Endodermal cell (in vitro differentiated cells): ENCODE results near the gene EED. TPM values are rescaled to one million over a fixed set of nuclear protein-coding genes. Genes with fewer than 3 reads are reported as not detected.
"Not testable (repeated sequence)": the region's sequence is repeated elsewhere in the genome, so short reads cannot be mapped to it uniquely, and the experiment has no call there.

Experiments
- DNase-seq: peaks from one replicate; pipeline ENCODE4 v3.0.0-alpha.2; 2017
- H3K27ac ChIP-seq: 2 replicates; pipeline ENCODE4 v1.5.1; 2013; ENCODE audit warnings: mild to moderate bottlenecking, low read depth, low read length, moderate library complexity
- H3K27me3 ChIP-seq: 2 replicates; pipeline ENCODE4 v1.6.1; 2013; ENCODE audit warnings: mild to moderate bottlenecking, low read length, moderate library complexity; ENCODE audit not compliant: insufficient read depth, control insufficient read depth, poor library complexity, severe bottlenecking
- H3K36me3 ChIP-seq: 2 replicates; pipeline ENCODE4 v1.7.0; 2013; ENCODE audit warnings: mild to moderate bottlenecking, low read length, moderate library complexity; ENCODE audit not compliant: control insufficient read depth, insufficient read depth
- H3K4me1 ChIP-seq: one replicate; pipeline ENCODE4 v1.7.0; 2013; ENCODE audit warnings: low read length; ENCODE audit not compliant: control insufficient read depth, insufficient read depth
- H3K4me3 ChIP-seq: 2 replicates; pipeline ENCODE4 v1.5.1; 2013; ENCODE audit warnings: mild to moderate bottlenecking, low read length, moderate library complexity
- H3K9ac ChIP-seq: 2 replicates; pipeline ENCODE4 v1.6.1; 2013; ENCODE audit warnings: mild to moderate bottlenecking, low read length, moderate library complexity; ENCODE audit not compliant: poor library complexity, severe bottlenecking; ENCODE audit errors: extremely low read depth
- H3K9me3 ChIP-seq: 2 replicates; pipeline ENCODE4 v1.6.1; 2013; ENCODE audit warnings: mild to moderate bottlenecking, low read length, moderate library complexity; ENCODE audit not compliant: control insufficient read depth
- H3K27ac Mint-ChIP-seq: 2 replicates; pipeline ENCODE4 v1.8.0; 2020; ENCODE audit warnings: mixed read lengths
- H3K27me3 Mint-ChIP-seq: 2 replicates; pipeline ENCODE4 v1.8.0; 2021; ENCODE audit warnings: mild to moderate bottlenecking, mixed read lengths; ENCODE audit not compliant: insufficient read depth
- H3K36me3 Mint-ChIP-seq: 2 replicates; pipeline ENCODE4 v1.8.0; 2020; ENCODE audit warnings: low read depth, mixed read lengths
- H3K4me1 Mint-ChIP-seq: 2 replicates; pipeline ENCODE4 v1.8.0; 2020; ENCODE audit warnings: mixed read lengths
- H3K4me3 Mint-ChIP-seq: 2 replicates; pipeline ENCODE4 v1.8.0; 2020; ENCODE audit warnings: mild to moderate bottlenecking, moderate library complexity, mixed read lengths
- H3K9me3 Mint-ChIP-seq: 2 replicates; pipeline ENCODE4 v1.8.0; 2020; ENCODE audit warnings: mild to moderate bottlenecking, mixed read lengths
- WGBS, 2 experiments: methylation state at CpG; one replicate each; pipeline versions ENCODE4 v1.1.5 to v1.1.7; 2013; ENCODE audit warnings: missing lambda C conversion rate in 2 of 2, mixed read lengths in 1 of 2; ENCODE audit not compliant: insufficient coverage in 1 of 2, insufficient read length in 1 of 2; 5-methylcytosine and 5-hydroxymethylcytosine counted together
- total RNA-seq, 2 donors: library from RNA; stranded (reverse); fragmentation: NEBNext Ultra II Directional in 1 of 2; extraction: Animal tissue kit (Norgen Biotek cat#: 25700) in 1 of 2; gene quantifications; 2 replicates in 1 of 2; 3 replicates in 1 of 2; pipeline ENCODE4 v1.2.1, GENCODE V29; 2021
- TF ChIP-seq, protein P1 (sequence below): fragments of 200-600 bp; sonication (generic); conservative IDR thresholded peaks from 2 replicates; pipeline ENCODE4 v1.5.0; 2021; ENCODE audit warnings: antibody characterized with exemption, mild to moderate bottlenecking

The EED gene
- total RNA-seq, 2 donors from 2014 or later = 29.2 to 39.2 TPM

DNA sequence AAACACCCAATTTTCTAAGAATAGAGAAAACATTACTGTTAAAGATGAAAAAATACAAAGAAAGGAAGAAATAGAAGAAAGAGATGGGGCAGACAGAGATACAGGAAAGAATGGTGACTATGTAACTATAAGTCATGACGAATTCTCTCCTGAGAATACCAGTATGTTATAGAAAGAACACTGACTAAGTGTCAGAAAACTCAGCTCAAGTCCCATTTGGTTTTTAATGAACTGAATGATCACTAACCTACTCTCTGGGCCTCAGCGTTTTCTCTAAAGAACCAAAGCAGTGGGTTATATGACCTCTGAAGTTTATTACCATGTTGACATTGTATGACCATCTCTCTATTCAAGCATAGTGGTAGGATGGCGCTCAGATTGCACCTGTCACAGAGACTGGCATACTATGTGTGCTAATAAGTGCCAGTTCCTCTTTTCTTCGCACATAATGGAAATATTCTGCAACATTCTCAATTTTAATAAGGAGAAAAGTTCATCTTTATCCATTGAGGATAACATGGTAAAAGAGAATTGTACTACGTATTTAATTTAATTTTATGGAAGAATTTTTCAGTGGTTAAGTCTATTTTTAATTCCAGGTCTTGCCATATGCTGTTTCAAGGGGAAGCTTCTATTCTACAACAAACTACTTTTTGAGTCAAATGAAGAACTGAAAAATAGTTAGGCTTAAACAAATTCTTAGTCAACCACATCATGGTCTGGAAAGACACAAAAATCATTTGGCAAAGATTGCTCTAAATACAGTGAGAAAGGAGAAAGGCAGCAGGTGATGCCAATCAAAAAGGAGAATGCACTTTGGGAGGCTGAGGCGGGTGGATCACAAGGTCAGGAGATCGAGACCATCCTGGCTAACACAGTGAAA, 25.0 kb upstream of the EED start:
- TF ChIP-seq, protein P1, sequence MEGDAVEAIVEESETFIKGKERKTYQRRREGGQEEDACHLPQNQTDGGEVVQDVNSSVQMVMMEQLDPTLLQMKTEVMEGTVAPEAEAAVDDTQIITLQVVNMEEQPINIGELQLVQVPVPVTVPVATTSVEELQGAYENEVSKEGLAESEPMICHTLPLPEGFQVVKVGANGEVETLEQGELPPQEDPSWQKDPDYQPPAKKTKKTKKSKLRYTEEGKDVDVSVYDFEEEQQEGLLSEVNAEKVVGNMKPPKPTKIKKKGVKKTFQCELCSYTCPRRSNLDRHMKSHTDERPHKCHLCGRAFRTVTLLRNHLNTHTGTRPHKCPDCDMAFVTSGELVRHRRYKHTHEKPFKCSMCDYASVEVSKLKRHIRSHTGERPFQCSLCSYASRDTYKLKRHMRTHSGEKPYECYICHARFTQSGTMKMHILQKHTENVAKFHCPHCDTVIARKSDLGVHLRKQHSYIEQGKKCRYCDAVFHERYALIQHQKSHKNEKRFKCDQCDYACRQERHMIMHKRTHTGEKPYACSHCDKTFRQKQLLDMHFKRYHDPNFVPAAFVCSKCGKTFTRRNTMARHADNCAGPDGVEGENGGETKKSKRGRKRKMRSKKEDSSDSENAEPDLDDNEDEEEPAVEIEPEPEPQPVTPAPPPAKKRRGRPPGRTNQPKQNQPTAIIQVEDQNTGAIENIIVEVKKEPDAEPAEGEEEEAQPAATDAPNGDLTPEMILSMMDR = no peak
- Histone ChIP-seq H3K9ac (no peak overlapping the region), H3K4me3 (no peak overlapping the region), H3K27me3 (no peaks in the 10 kb centered on the region), H3K36me3 (no peaks in the 10 kb centered on the region), H3K4me1 (no peaks in the 10 kb centered on the region), H3K27ac (no peak overlapping the region), H3K9me3 (no peaks in the 10 kb centered on the region)
- Mint-ChIP-seq H3K4me3 (no peak overlapping the region), H3K4me1 (peaks cover 4% of the 10 kb centered on the region), H3K27ac (no peak overlapping the region), H3K9me3 (peaks cover 5% of the 10 kb centered on the region), H3K36me3 (no peaks in the 10 kb centered on the region), H3K27me3 (peaks cover 7% of the 10 kb centered on the region)
- DNase-seq = no peak
- 92 to 96% methylated on average over 3 to 5 of the region's 7 CpGs for WGBS, 2 experiments

DNA sequence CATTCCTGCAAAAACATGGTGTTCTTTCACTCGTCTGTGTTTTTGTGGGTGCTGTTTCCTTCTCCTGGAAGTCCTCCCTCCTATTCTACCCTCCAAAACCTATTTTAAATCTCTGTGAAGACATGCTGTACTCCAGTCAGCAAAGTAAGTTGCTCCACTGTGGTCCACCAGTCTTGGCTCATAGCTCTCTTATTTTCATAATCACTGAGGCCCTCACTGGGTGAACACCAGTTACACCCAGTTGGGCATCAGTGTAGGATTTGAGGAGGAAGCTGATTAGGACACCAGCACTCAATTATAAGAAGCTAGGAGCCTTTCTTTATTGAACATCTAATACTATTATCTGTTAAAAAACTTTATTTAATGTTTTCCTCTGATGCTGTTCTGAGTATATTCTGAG, 23.9 kb upstream of the EED start:
- H3K9me3 ChIP-seq = peaks cover 6% of the 10 kb centered on the region
- H3K27ac ChIP-seq = no peak overlapping the region
- TF ChIP-seq, protein P1 = no peak
- Mint-ChIP-seq H3K27me3 (peaks cover 7% of the 10 kb centered on the region), H3K9me3 (peaks cover 6% of the 10 kb centered on the region), H3K27ac (no peak overlapping the region), H3K36me3 (no peaks in the 10 kb centered on the region), H3K4me3 (no peak overlapping the region), H3K4me1 (peaks cover 4% of the 10 kb centered on the region)
- H3K4me1 ChIP-seq = no peaks in the 10 kb centered on the region
- DNase-seq = no peak
- H3K36me3 ChIP-seq = no peaks in the 10 kb centered on the region
- no peaks in the 10 kb centered on the region for H3K27me3 ChIP-seq
- H3K9ac ChIP-seq = no peak overlapping the region
- WGBS, 2 experiments = 87 to 100% methylated on average over 1 of the region's 1 CpG
- no peak overlapping the region for H3K4me3 ChIP-seq

DNA sequence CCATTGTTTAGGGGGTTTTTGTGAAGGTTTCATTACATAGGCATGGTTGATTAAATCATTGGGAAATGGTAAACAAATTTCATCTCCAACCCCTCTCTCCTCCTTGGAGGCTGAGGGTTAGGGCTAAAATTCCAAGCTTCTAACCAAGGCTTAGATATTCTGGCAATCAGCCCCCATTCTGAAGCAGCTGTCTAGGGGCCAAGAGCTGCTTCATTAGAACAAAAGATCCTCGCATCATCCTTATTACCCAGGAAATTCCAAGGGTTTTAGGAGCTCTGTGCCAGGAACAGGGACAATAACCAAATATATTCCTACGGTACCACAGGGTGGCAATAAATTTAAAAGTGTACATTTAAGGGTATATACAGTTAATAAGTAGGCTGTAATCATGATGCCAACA, 22.5 kb upstream of the EED start:
- Histone ChIP-seq H3K4me3 (no peak overlapping the region), H3K27me3 (no peaks in the 10 kb centered on the region), H3K9ac (no peak overlapping the region), H3K9me3 (peaks cover 6% of the 10 kb centered on the region), H3K36me3 (no peaks in the 10 kb centered on the region), H3K27ac (no peak overlapping the region), H3K4me1 (no peaks in the 10 kb centered on the region)
- Mint-ChIP-seq H3K4me3 (no peak overlapping the region), H3K27ac (no peak overlapping the region), H3K27me3 (peaks cover 7% of the 10 kb centered on the region), H3K36me3 (no peaks in the 10 kb centered on the region), H3K9me3 (peaks cover 6% of the 10 kb centered on the region), H3K4me1 (peaks cover 4% of the 10 kb centered on the region)
- 96% methylated on average over 2 of the region's 2 CpGs; no CpG with 5 or more reads in 1 of the 2 experiments for WGBS, 2 experiments
- no peak for DNase-seq
- TF ChIP-seq, protein P1 = no peak

DNA sequence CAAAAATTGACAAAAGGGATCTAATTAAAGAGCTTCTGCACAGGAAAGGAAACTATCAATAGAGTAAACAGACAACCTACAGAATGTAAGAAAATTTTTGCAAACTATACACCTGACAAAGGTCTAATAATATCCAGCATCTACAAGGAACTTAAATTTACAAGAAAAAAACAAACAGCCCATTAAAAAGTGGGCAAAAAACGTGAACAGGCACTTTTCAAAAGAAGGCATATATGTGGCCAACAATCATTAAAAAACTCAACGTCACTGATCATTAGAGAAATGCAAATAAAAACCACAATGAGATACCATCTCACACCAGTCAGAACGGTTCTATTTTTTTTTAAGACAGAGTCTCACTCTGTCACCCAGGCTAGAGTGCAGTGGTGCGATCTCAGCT, 20.0 kb upstream of the EED start:
- H3K27ac Mint-ChIP-seq, H3K27me3 Mint-ChIP-seq, H3K4me1 ChIP-seq, H3K36me3 ChIP-seq, H3K36me3 Mint-ChIP-seq, H3K9ac ChIP-seq, DNase-seq, H3K9me3 ChIP-seq, H3K27me3 ChIP-seq, H3K9me3 Mint-ChIP-seq, H3K4me3 ChIP-seq, H3K4me3 Mint-ChIP-seq, H3K4me1 Mint-ChIP-seq, H3K27ac ChIP-seq: not testable (repeated sequence)
- 66 to 67% methylated on average over 4 of the region's 4 CpGs for WGBS, 2 experiments

DNA sequence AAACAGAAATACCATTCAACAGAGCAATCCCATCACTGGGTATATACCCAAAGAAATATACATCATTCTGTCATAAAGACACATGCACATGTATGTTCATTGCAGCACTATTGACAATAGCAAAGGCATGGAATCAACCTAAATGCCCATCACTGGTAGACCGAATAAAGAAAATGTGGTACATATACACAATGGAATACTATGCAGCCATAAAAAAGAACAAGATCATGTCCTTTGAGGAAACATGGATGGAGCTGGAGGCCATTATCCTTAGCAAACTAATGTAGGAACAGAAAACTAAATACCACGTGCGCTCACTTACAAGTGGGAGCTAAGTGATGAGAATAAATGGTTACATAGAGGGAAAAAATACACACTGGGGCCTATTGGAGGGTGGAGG, 19.2 kb upstream of the EED start:
- not testable (repeated sequence) for H3K27me3 ChIP-seq, H3K9me3 Mint-ChIP-seq, H3K36me3 Mint-ChIP-seq, H3K9ac ChIP-seq, H3K4me1 ChIP-seq, H3K9me3 ChIP-seq, H3K4me3 Mint-ChIP-seq, H3K27ac Mint-ChIP-seq, H3K27me3 Mint-ChIP-seq, H3K4me1 Mint-ChIP-seq, H3K27ac ChIP-seq, H3K36me3 ChIP-seq, DNase-seq, H3K4me3 ChIP-seq
- WGBS, 2 experiments = 88 to 91% methylated on average over 3 of the region's 3 CpGs
